Cardiac septum (tissue), 1 donor: Measurements from ENCODE around the gene KLHL2. TPM values are rescaled to one million over a fixed set of nuclear protein-coding genes. Genes with fewer than 3 reads are reported as not detected.
"Not testable (repeated sequence)": the region's sequence is repeated elsewhere in the genome, so short reads cannot be mapped to it uniquely, and the experiment has no call there.

Experiments used
- DNase-seq: peaks from one replicate; pipeline ENCODE4 v3.0.0-alpha.2; 2020; ENCODE audit warnings: low spot score
- intact Hi-C: fragments of 100-400 bp; cut with DNase I; formaldehyde crosslinking; loops from one replicate; pipeline ENCODE4 v1.14.0; 2022
- total RNA-seq: library from RNA; stranded (reverse); fragmentation: NEBNext Ultra II Directional; extraction: Animal tissue kit (Norgen Biotek cat#: 25700); gene quantifications from one replicate; pipeline ENCODE4 v1.2.1, GENCODE V29; 2021
- donor health status: DM: no; HTN: no; CAD: no.

KLHL2 gene
- total RNA-seq, 1 donor from 2014 or later = 13.1 TPM

- DNase-seq = no peak
- intact Hi-C loops = no loop called here
Measured at GRCh38 chr4:165198329-165198728, 9.0 kb upstream of the KLHL2 start.

GRCh38 chr4:165199286-165199685 is 8.1 kb upstream of the KLHL2 start:
- intact Hi-C loops = no loop called here

GRCh38 chr4:165199722-165200121 is 7.6 kb upstream of the KLHL2 start:
- DNase-seq = no peak
- intact Hi-C loops = no loop called here

More at GRCh38 chr4:165199286-165199685, 8.1 kb upstream of the KLHL2 start:
- no peak for DNase-seq

DNA sequence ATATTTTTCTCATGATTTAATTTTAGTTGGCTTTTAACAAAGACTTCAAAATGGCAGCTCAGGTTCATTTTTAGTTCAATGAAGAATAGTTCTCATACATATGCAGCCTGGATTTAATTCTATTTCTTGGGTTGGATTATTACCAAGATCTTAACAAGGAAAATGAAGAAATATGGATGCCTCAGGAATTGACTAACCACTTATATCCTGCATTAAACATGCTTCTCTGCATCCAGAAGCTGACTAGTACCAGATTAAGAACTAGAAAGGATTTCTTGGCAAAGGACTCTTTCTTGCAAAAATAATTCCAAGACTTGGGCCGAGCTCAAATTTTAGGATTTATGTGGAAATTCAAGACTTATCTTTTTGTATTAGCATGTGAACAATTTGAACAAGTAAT is 5.6 kb upstream of the KLHL2 start:
- intact Hi-C loops = no loop called here
- no peak for DNase-seq

GRCh38 chr4:165203541-165204461 is 3.6 kb upstream of the KLHL2 start:
- no peak for DNase-seq
- intact Hi-C loops = no loop called here

- DNase-seq = no peak
- intact Hi-C loops = no loop called here
Measured at GRCh38 chr4:165204462-165204830, 2.9 kb upstream of the KLHL2 start.

GRCh38 chr4:165207016-165207430 is 338 bp upstream of the KLHL2 start:
- intact Hi-C loops = loop anchor here (5.0 kb wide), 1 partner anchor 95 kb away; the partner anchor contains the start of gene TMEM192
- DNase-seq = no peak

- intact Hi-C loops = loop anchor here (1.0 to 5.0 kb wide), 2 partner anchors 96 to 119 kb away; partner anchors contain the start of genes MSMO1 and TMEM192
- DNase-seq = no peak
Measured at GRCh38 chr4:165208221-165208652, 876 bp downstream of the KLHL2 start.

- intact Hi-C loops = loop anchor here (1.0 to 5.0 kb wide), 2 partner anchors 97 to 118 kb away; partner anchors contain the start of genes MSMO1 and TMEM192
- no peak for DNase-seq
Measured at GRCh38 chr4:165208741-165209388, 1.5 kb downstream of the KLHL2 start.

- intact Hi-C loops = loop anchor here (5.0 kb wide), 1 partner anchor 97 kb away; the partner anchor contains the start of gene TMEM192
- DNase-seq = no peak
Measured at GRCh38 chr4:165209796-165210195, 2.4 kb downstream of the KLHL2 start.

DNA sequence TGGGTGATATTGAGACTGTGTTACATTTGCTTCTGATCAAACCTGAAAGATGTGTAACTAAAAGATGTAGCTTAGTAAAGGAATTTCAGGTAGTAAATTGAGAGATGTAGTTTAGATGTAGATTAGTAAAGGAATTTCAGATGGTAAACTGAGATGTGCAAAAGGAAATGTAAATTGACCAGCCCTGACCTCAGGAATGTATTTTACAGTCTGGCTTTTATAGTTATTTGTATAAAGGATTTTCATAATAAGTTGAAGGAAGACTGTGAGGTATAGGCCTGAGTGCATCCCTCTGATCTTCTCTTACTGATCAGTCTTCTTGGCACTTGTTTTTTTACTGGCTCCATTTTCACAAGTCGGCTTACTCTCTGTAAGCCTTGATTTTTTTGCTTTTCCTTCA is 3.2 kb downstream of the KLHL2 start:
- intact Hi-C loops = no loop called here
- DNase-seq = no peak

DNA sequence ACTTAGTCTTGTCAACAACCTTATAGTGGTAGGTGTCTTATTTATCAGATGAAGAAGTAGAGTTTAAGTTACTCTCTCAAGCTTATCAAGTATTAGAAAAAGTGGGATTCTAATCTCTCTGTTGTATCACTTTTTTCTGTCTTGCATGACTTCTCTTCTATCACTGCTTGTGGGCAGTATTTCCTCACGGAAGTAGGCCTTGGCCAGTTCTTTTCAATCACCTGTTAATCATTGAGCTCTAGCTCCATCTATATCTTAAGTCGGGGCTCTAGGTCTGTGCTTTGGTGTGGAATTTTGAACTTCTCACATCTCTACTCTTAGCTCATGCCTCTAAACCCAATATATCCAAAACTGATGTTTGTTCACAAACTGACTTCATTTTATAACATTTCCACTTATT is 5.3 kb downstream of the KLHL2 start:
- DNase-seq, intact Hi-C loops: not testable (repeated sequence)

DNA sequence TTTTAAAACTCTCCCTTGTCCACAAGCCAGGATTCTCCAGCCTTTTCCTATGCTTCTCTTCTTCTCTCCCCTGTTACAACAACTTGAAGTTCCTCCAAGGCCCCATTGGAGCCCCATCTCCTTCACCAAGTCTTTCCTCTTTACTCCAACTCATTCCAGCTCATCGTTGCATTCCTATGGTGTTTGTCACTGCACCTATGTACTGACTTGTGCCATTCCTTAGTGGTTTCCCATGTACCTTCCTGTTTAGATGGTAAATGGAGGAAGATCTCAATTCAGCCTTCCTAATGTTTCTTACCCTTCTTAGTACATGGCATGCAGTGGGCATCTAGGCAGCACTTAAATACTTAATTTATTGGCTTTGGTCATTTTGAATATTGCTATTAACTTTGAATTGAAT is 6.0 kb downstream of the KLHL2 start:
- DNase-seq, intact Hi-C loops: not testable (repeated sequence)

DNA sequence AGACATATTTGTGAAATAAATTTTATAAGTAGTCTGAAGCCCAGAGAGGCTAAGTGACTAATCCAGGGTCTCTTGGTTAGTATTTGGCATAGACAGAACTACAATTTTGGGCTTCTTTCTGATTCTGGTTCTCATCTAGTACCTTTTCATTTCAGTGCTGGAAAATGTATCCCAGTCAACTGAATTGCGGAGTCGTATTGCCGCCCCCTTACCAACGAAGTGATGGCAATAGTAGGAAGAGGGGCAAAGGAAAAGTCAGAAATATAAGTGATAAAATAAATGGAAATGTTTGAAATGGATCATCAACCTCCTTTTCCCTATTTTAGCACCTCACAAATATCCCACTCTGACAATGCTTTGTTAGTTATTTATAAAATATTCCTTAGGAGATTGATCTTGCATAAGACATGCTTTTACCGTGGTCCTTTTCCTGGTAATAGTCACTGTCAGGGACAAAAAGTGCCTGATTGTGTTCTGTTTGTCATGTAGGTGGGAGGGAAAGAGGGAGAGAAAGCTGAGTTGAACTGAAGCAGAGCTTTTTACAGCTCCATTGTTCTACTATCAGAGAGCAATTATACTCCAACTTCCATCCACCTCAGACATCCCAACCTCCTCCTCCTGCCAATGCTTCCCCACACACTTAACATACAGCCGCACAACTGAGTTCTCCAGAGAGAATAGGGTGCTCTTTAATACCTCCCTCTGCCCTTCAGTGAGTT is 6.8 kb downstream of the KLHL2 start:
- DNase-seq, intact Hi-C loops: not testable (repeated sequence)

- DNase-seq, intact Hi-C loops: not testable (repeated sequence)
Measured at GRCh38 chr4:165215034-165215751, 7.8 kb downstream of the KLHL2 start.

DNA sequence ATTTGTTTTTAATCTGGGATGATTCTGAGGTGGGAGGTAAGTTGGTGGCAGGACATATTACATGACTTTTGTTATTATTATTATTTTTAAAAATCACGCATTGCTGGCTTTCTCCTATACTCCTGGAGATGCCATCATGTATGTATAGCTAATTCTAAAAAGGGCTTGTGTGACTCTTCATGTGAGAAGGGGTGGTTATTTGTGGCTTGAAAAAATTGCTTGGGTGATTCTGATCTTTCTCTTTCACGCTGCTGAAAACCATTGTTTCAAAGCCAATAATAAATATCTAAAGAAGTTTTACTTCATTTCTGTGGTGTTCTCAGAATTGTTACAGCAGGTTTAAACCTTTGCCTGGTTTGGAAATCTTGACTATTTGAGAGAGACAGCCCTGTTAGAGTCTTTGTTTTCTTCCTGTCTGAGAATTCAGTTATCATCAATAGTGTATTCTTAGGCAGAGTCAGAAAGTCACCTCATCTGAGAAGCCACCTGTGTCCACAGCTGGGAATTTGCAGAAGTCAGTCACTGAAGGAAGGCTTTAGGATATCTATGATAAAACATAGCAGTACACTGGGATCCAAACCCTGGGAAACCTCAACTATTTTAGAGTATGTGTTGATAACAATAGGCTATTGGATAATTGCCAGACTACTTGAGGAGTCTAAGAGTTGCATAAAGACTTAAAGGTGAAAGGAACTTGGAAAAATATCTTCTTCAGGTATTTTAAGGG is 8.6 kb downstream of the KLHL2 start:
- intact Hi-C loops, DNase-seq: not testable (repeated sequence)

DNA sequence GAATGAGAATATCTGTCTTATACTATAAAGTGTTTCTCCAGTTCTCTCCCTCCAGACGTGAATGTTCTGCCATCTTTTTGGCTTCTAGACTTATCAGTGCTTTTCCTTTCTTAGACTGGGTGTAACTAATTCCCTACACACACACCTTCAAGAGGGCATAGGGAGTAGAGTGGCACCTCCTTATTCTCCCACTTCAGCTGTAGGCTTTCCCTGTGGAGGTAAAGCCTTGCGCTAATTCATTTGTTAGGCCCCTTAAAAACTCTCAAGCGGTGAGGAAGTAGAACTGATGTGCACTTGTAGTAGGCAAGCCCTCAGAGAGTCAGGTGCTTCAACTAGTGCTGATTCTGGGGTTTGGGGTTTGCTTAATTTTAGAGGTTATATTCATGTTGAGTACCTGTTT is 10.0 kb downstream of the KLHL2 start:
- intact Hi-C loops = no loop called here
- DNase-seq = no peak

- DNase-seq, intact Hi-C loops: not testable (repeated sequence)
Measured at GRCh38 chr4:165221306-165221705, 13.9 kb downstream of the KLHL2 start.
